K562 (cell line): ENCODE results near the gene ID4. TPM values are rescaled to one million over a fixed set of nuclear protein-coding genes. Genes with fewer than 3 reads are reported as not detected.

ENCODE experiments used
- ADNP ChIP-seq: fragments of 200-800 bp; sonication (Bioruptor generic); IDR thresholded peaks from 2 replicates; pipeline ENCODE4 v1.6.1; 2016; ENCODE audit warnings: missing genetic modification characterization, missing compliant biosample characterization
- AFF4 ChIP-seq: sonication (generic); formaldehyde crosslinking; IDR thresholded peaks from 2 replicates; pipeline ENCODE4 v1.8.0; 2023; ENCODE audit warnings: mild to moderate bottlenecking, missing genetic modification reagents
- ATF3 ChIP-seq, 2 experiments: fragments of 450-650 bp in 1 of 2; sonication (generic) in 1 of 2; formaldehyde crosslinking in 1 of 2; IDR thresholded peaks in 1 of 2; conservative IDR thresholded peaks in 1 of 2; 2 replicates each; pipeline versions ENCODE4 v1.6.1 to v1.8.1; 2016 to 2023; ENCODE audit warnings: mild to moderate bottlenecking in 2 of 2, moderate library complexity in 2 of 2, inconsistent platforms in 1 of 2, missing genetic modification reagents in 1 of 2
- BRF1 ChIP-seq: IDR thresholded peaks from 3 replicates; pipeline ENCODE4 v1.6.1; 2011; ENCODE audit warnings: borderline replicate concordance, mild to moderate bottlenecking; ENCODE audit not compliant: insufficient read length; ENCODE audit errors: extremely low read depth
- HDAC1 ChIP-seq, 2 experiments: fragments of 450-650 bp; IDR thresholded peaks; 2 replicates each; pipeline ENCODE4 v1.6.1; 2016 to 2017; ENCODE audit warnings: inconsistent platforms in 1 of 2, mild to moderate bottlenecking in 1 of 2, moderate library complexity in 1 of 2
- HSF4 ChIP-seq: fragments of 250-450 bp; sonication (Bioruptor Pico); IDR thresholded peaks from 2 replicates; pipeline ENCODE4 v2.1.2; 2022; ENCODE audit warnings: mild to moderate bottlenecking, moderate library complexity, borderline replicate concordance
- IRF9 ChIP-seq: fragments of 450-650 bp; IDR thresholded peaks from 2 replicates; pipeline ENCODE4 v1.6.1; 2016; ENCODE audit warnings: missing biosample characterization, missing genetic modification characterization
- JUN ChIP-seq, 2 experiments: sonication (generic) in 1 of 2; formaldehyde crosslinking in 1 of 2; IDR thresholded peaks; 2 replicates each; pipeline versions ENCODE4 v1.6.1 to v1.8.0; 2012 to 2022; ENCODE audit warnings: borderline replicate concordance in 2 of 2, mild to moderate bottlenecking in 2 of 2, improper control_type of control experiment in 1 of 2, low read depth in 1 of 2, low read length in 1 of 2, missing genetic modification reagents in 1 of 2
- LARP7 ChIP-seq: fragments of 450-650 bp; IDR thresholded peaks from 2 replicates; pipeline ENCODE4 v1.6.1; 2016
- MCM2 ChIP-seq: fragments of 450-650 bp; IDR thresholded peaks from 2 replicates; pipeline ENCODE4 v1.6.1; 2017; ENCODE audit warnings: low read depth, mild to moderate bottlenecking
- NUFIP1 ChIP-seq: fragments of 450-650 bp; IDR thresholded peaks from 2 replicates; pipeline ENCODE4 v1.6.1; 2018; ENCODE audit not compliant: partially characterized antibody
- PHB2 ChIP-seq: fragments of 450-650 bp; IDR thresholded peaks from 2 replicates; pipeline ENCODE4 v1.6.1; 2017; ENCODE audit warnings: low read depth
- SMC3 ChIP-seq: conservative IDR thresholded peaks from 2 replicates; pipeline ENCODE4 v1.6.1; 2011; ENCODE audit warnings: low read depth, low read length, improper control_type of control experiment; ENCODE audit not compliant: insufficient read depth
- SREBF1 ChIP-seq: fragments of 150-350 bp; IDR thresholded peaks from 2 replicates; pipeline ENCODE4 v1.6.1; 2014; ENCODE audit warnings: antibody characterized with exemption, low read depth, low read length, borderline replicate concordance
- TSC22D4 ChIP-seq: fragments of 450-650 bp; IDR thresholded peaks from 2 replicates; pipeline ENCODE4 v1.6.1; 2016; ENCODE audit warnings: missing genetic modification characterization, missing biosample characterization, control low read depth
- XRCC4 ChIP-seq: IDR thresholded peaks from one replicate; pipeline ENCODE4 v1.6.1; 2011; ENCODE audit not compliant: insufficient read depth, insufficient read length; ENCODE audit errors: extremely low read depth
- ZBED1 ChIP-seq: IDR thresholded peaks from 2 replicates; pipeline ENCODE4 v1.6.1; 2014
- ZFP1 ChIP-seq: fragments of 450-650 bp; formaldehyde crosslinking; IDR thresholded peaks from 2 replicates; pipeline ENCODE4 v1.4.0; 2020; ENCODE audit warnings: mild to moderate bottlenecking, mixed read lengths
- ZNF57 ChIP-seq: fragments of 450-650 bp; formaldehyde crosslinking; IDR thresholded peaks from 2 replicates; pipeline ENCODE4 v1.4.0; 2020; ENCODE audit warnings: mild to moderate bottlenecking, moderate library complexity
- ZNF717 ChIP-seq: fragments of 250-450 bp; sonication (Bioruptor Pico); IDR thresholded peaks from 2 replicates; pipeline ENCODE4 v1.5.0; 2021
- polyA plus RNA-seq, 8 experiments: library from polyadenylated mRNA; depleted of rRNA in 4 of 8; stranded (reverse) in 5 of 8; unstranded in 3 of 8; fragments of >200 nt; fragmentation: Nextera tagmentation in 2 of 8; fragmentation: Illumina TruSeq in 1 of 8; extraction: Ambion mirVana in 2 of 8; extraction: Trizol in 1 of 8; gene quantifications; 2 replicates each; pipeline versions ENCODE4 v1.2.1 to v1.2.3, GENCODE V29; 2011 to 2014; ENCODE audit warnings: inconsistent platforms in 1 of 8, missing spikeins in 1 of 8
- total RNA-seq, 7 experiments: library from RNA; depleted of rRNA in 6 of 7; stranded (reverse); fragments of >200 nt in 6 of 7; fragmentation: Illumina TruSeq in 2 of 7; extraction: Trizol in 2 of 7; gene quantifications; 2 replicates each; pipeline versions ENCODE4 v1.2.1 to v1.2.3, GENCODE V29; 2011 to 2021; ENCODE audit warnings: low replicate concordance in 1 of 7

The ID4 gene
- total and polyA plus RNA-seq, 9 of the 15 experiments (the other 6 are each of a cell fraction or from before 2014, with no cell fraction given) = not detected

GRCh38 chr6:19804205-19805128 lies 32.7 kb upstream of the ID4 start (continued):
- TF ChIP-seq ADNP (tag) (no peak), ZNF717 (CRISPR knock-in tag) (no peak), LARP7 (no peak), HSF4 (CRISPR knock-in tag) (no peak), IRF9 (tag) (no peak), ZBED1 (no peak), ATF3 (IDR thresholded peaks at IDR 0.05) (peak; percentile 98), ATF3 (CRISPR knock-in tag; conservative IDR thresholded peaks at IDR 0.05) (peak; percentile 89), HDAC1 (IDR thresholded peaks at IDR 0.05) (peak; percentile 52 to 100; a peak in 3 of 4 replicates), NUFIP1 (no peak), XRCC4 (no peak), AFF4 (no peak), JUN (IDR thresholded peaks at IDR 0.05; ENCODE audit: borderline replicate concordance, low read depth, low read length) (peak; percentile 93), JUN (CRISPR knock-in tag; IDR thresholded peaks at IDR 0.05; ENCODE audit: borderline replicate concordance) (peak; percentile 75; the same call in 1 of the 2 replicates), ZFP1 (CRISPR knock-in tag) (no peak), BRF1 (no peak), SREBF1 (no peak), TSC22D4 (no peak), ZNF57 (CRISPR knock-in tag) (no peak), SMC3 (peak; percentile 24; the same call in 1 of the 2 replicates), MCM2 (no peak), PHB2 (no peak)
